ENCODE results near the gene FADS1.

Gene FADS1

DNA sequence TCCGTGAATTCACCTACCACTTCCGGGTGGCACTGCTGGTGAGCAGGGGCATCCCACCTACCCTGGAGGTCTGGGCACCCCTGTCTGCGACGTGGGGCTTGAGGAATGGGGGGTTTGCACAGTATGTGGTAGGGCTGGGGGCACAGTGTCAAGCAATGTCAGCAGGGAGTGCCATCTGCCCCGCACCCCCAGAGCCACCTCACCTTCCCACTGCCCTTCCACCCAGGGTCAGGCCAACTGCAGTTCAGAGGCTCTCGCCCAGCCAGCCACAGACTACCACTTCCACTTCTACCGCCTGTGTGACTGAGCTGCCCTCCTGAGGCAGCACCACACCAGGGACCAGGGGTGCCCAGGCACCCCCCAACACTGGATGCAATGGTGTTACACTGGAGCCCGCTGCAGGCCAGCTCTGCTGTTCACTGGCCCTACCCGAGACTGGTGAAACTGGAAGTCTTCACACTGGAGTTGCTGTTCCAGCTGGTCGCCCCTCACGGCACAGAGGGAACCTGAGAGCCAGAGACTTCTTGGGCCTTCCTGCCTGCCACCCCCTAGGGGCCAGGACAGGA lies 30.9 kb downstream of the FADS1 start:
- Histone ChIP-seq H3K36me3 (ENCODE audit: control insufficient read depth, low read depth, low read length) (peaks cover 43% of the 10 kb centered on the region), H3K4me3 (ENCODE audit: low read length) (no peak overlapping the region), H3K27me3 (ENCODE audit: control insufficient read depth, insufficient read depth, low read length) (no peaks in the 10 kb centered on the region), H3K4me1 (ENCODE audit: control insufficient read depth, low read depth, low read length) (no peaks in the 10 kb centered on the region), H3K27ac (ENCODE audit: low read length) (no peak overlapping the region), H3K9ac (ENCODE audit: low read length) (no peak overlapping the region), H3K9me3 (ENCODE audit: control insufficient read depth, low read depth, low read length) (no peaks in the 10 kb centered on the region)

DNA sequence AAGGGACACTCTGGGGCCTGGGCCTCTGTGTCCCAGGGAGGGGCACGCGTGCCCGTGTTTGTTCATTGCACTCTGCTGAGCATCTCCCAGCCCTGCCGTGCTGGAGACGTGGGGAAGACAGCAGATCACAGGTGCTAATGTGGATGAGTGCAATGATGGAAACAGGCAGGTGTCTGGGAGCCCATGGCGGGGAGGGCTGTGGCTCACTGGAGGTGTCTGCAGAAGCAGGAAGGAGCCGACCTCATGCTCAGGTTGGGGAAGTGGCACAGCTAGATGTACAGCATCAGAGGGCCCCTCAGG lies 32.3 kb downstream of the FADS1 start:
- Histone ChIP-seq H3K27ac (ENCODE audit: low read length) (no peak overlapping the region), H3K9me3 (ENCODE audit: control insufficient read depth, low read depth, low read length) (no peaks in the 10 kb centered on the region), H3K4me1 (ENCODE audit: control insufficient read depth, low read depth, low read length) (no peaks in the 10 kb centered on the region), H3K36me3 (ENCODE audit: control insufficient read depth, low read depth, low read length) (peaks cover 31% of the 10 kb centered on the region), H3K4me3 (ENCODE audit: low read length) (no peak overlapping the region), H3K9ac (ENCODE audit: low read length) (no peak overlapping the region), H3K27me3 (ENCODE audit: control insufficient read depth, insufficient read depth, low read length) (no peaks in the 10 kb centered on the region)

DNA sequence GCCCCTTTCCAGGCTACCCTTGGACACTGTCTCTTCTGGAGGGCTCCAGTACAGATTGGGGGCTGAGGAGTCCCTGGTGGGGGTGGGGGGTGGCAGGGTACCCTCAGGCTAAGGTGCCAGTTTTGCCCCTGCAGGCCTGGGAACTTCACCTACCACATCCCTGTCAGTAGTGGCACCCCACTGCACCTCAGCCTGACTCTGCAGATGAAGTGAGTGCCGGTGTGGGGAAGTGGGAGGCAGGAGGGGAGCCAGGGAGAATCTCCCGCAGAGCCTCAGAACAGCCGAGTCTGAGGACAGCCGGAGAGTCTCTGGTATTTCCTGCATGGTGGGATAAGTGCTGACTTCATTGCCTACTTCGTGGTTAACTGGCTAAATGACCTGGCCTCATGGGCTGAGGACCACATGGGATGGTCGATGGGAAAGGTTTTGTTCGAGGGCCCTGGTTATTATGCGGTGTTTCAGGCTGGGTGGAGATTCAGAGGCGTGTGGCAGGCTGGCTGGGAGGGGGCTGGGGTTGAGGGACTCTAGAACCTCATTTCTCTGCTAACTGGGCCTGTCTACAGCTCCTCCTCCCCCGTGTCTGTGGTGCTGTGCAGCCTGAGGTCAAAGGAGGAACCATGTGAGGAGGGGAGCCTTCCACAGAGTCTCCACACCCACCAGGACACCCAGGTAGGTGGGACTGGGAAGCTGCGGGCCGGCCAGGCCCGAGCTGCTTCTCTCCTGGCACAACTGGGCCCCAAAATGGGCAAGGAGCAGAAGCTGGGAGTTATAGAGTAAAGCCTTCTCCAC lies 32.9 kb downstream of the FADS1 start:
- Histone ChIP-seq H3K9me3 (ENCODE audit: control insufficient read depth, low read depth, low read length) (no peaks in the 10 kb centered on the region), H3K27me3 (ENCODE audit: control insufficient read depth, insufficient read depth, low read length) (no peaks in the 10 kb centered on the region), H3K4me3 (ENCODE audit: low read length) (no peak overlapping the region), H3K27ac (ENCODE audit: low read length) (no peak overlapping the region), H3K9ac (ENCODE audit: low read length) (no peak overlapping the region), H3K36me3 (ENCODE audit: control insufficient read depth, low read depth, low read length) (peaks cover 26% of the 10 kb centered on the region), H3K4me1 (ENCODE audit: control insufficient read depth, low read depth, low read length) (no peaks in the 10 kb centered on the region)

DNA sequence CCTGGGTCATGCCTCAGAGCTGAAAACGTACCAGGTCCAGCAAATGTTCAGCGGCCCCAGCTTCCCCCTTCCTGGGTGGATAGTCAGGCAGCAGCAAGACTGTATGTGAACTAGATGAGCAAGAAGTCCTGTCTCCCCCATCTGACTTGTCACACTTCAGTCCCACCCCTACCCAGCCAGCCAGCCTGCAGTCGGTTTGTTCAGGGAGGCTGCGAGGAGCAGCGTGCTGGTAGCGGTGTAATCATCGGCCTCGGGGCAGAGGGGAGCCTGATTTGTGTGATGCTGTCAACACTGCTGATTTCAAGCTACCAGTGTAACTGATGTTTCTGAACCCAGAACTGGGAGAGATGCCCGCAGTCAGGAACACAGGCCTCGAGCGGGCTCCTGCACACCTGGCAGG lies 34.0 kb downstream of the FADS1 start:
- Histone ChIP-seq H3K9ac (ENCODE audit: low read length) (no peak overlapping the region), H3K27ac (ENCODE audit: low read length) (no peak overlapping the region), H3K27me3 (ENCODE audit: control insufficient read depth, insufficient read depth, low read length) (no peaks in the 10 kb centered on the region), H3K4me3 (ENCODE audit: low read length) (no peak overlapping the region), H3K9me3 (ENCODE audit: control insufficient read depth, low read depth, low read length) (no peaks in the 10 kb centered on the region), H3K4me1 (ENCODE audit: control insufficient read depth, low read depth, low read length) (no peaks in the 10 kb centered on the region), H3K36me3 (ENCODE audit: control insufficient read depth, low read depth, low read length) (peaks cover 19% of the 10 kb centered on the region)

DNA sequence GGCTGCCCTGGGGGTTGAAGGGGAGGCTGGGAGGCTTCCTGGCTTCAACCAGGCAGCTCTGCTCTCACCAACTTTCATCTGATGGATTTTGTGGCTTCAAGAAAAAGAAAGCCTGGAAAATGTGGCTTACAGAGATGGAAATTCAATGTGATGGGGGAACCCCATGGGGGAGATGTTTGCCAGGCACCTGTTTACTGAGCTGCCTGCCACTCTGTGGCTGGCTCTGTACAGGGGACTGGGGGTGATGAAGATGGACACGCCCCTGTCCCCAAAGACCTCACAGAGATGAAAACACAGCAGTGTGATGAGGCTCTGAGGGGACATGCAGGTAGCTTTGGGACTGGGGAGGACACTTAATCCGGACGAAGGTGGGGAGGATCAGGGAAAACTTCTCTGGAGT lies 34.5 kb downstream of the FADS1 start:
- H3K36me3 ChIP-seq (ENCODE audit: control insufficient read depth, low read depth, low read length): peaks cover 14% of the 10 kb centered on the region

DNA sequence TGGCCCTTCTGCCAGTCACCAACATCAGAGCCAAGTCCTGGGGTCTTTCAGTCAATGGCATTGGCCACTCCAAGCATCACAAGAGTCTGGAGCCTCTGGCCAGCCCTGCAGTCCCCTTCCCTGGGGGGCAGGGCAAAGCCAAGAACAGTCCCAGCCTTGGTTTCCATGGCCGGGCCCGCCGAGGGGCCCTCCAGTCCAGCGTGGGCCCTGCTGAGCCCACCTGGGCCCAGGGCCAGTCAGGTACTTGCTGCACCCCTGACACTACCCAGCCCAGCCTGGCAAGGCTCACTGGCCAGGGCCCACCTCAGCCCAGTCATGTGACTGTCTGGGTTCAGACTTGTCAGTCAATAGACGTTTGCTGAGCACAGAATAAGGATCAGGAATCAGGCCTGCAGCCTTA lies 35.2 kb downstream of the FADS1 start:
- H3K27ac ChIP-seq (ENCODE audit: low read length): no peak overlapping the region
- H3K9me3 ChIP-seq (ENCODE audit: control insufficient read depth, low read depth, low read length): no peaks in the 10 kb centered on the region
- no peaks in the 10 kb centered on the region for H3K27me3 ChIP-seq (ENCODE audit: control insufficient read depth, insufficient read depth, low read length)
- H3K4me3 ChIP-seq (ENCODE audit: low read length): no peak overlapping the region
- peaks cover 7% of the 10 kb centered on the region for H3K36me3 ChIP-seq (ENCODE audit: control insufficient read depth, low read depth, low read length)
- H3K4me1 ChIP-seq (ENCODE audit: control insufficient read depth, low read depth, low read length): no peaks in the 10 kb centered on the region
- H3K9ac ChIP-seq (ENCODE audit: low read length): no peak overlapping the region

More for the DNA sequence above, 34.5 kb downstream of the FADS1 start:
- Histone ChIP-seq H3K4me1 (ENCODE audit: control insufficient read depth, low read depth, low read length) (no peaks in the 10 kb centered on the region), H3K27ac (ENCODE audit: low read length) (no peak overlapping the region), H3K4me3 (ENCODE audit: low read length) (no peak overlapping the region), H3K27me3 (ENCODE audit: control insufficient read depth, insufficient read depth, low read length) (no peaks in the 10 kb centered on the region), H3K9ac (ENCODE audit: low read length) (no peak overlapping the region), H3K9me3 (ENCODE audit: control insufficient read depth, low read depth, low read length) (no peaks in the 10 kb centered on the region)

DNA sequence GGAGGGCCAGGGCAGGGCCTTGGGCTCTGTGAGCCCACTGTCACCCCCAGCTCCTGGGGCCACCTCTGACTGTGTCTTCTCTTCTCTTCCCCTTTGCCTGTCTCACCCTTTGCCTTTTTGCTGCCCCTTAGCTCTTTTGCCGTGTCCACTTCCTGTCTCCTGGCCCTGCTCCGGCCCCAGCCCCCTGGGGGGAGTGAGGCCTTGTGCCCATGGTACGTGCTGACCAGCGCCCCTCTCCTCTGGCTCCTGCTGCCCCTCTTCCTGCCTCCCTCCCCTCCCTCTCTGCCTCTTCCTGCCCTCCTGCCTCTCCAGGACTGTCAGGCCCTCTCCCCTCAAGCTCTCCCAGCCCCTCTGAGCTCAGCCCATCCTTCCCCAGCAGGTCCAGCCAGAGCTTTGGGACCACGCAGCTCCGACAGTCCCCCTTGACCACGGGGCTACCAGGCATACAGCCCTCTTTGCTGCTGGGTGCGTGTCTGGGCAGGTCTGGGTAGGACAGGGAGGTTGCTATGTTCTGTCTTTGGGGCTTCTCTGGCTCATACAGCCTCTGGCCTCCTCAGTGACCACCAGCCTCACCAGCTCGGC lies 36.1 kb downstream of the FADS1 start:
- H3K36me3 ChIP-seq (ENCODE audit: control insufficient read depth, low read depth, low read length): peaks cover 3% of the 10 kb centered on the region
- H3K9ac ChIP-seq (ENCODE audit: low read length): no peak overlapping the region
- H3K4me3 ChIP-seq (ENCODE audit: low read length): no peak overlapping the region
- no peaks in the 10 kb centered on the region for H3K9me3 ChIP-seq (ENCODE audit: control insufficient read depth, low read depth, low read length)
- H3K27me3 ChIP-seq (ENCODE audit: control insufficient read depth, insufficient read depth, low read length): no peaks in the 10 kb centered on the region
- no peaks in the 10 kb centered on the region for H3K4me1 ChIP-seq (ENCODE audit: control insufficient read depth, low read depth, low read length)
- H3K27ac ChIP-seq (ENCODE audit: low read length): no peak overlapping the region

DNA sequence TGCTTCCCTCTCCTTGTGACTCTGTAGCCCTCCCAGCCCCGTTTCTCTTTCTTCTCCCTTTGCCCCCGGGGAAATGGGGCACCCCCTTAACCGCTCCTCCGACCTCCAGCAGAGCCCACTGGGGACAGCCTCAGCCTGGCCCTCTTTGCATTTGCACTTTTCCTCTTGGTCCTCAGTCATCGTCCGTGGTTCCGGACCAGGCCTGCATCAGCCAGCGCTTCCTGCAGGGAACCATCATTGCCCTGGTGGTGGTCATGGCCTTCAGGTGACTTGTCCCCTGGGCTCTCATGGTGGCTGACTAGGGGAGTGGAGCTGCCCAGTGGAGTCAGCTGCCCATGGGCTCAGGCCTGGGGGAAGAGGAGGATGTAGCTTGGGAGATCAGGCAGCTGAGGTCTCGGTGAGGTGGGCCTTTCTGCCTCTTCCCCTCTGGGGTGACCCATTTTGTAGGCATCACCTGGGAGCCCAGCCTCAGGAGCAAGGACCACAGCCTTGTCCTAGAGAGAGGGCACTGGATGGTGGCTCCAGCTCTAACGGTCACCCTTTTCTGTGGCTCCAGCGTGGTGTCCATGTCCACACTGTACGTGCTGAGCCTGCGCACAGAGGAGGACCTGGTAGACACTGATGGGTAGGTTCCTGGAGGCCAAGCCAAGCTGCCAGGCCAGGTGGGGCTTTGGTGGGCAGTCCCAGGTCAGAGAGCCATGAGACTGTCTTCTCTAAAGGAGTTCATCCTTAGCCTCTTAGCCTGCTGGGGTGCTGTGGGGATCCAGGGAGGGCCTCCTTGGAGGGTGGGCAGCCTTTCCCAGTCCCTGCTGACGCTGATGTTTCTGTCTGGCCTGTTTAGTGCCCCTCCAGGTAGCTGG lies 36.9 kb downstream of the FADS1 start:
- no peaks in the 10 kb centered on the region for H3K27me3 ChIP-seq (ENCODE audit: control insufficient read depth, insufficient read depth, low read length)
- no peaks in the 10 kb centered on the region for H3K9me3 ChIP-seq (ENCODE audit: control insufficient read depth, low read depth, low read length)
- no peaks in the 10 kb centered on the region for H3K4me1 ChIP-seq (ENCODE audit: control insufficient read depth, low read depth, low read length)
- no peaks in the 10 kb centered on the region for H3K36me3 ChIP-seq (ENCODE audit: control insufficient read depth, low read depth, low read length)
- H3K27ac ChIP-seq (ENCODE audit: low read length): no peak overlapping the region
- no peak overlapping the region for H3K4me3 ChIP-seq (ENCODE audit: low read length)
- H3K9ac ChIP-seq (ENCODE audit: low read length): no peak overlapping the region

DNA sequence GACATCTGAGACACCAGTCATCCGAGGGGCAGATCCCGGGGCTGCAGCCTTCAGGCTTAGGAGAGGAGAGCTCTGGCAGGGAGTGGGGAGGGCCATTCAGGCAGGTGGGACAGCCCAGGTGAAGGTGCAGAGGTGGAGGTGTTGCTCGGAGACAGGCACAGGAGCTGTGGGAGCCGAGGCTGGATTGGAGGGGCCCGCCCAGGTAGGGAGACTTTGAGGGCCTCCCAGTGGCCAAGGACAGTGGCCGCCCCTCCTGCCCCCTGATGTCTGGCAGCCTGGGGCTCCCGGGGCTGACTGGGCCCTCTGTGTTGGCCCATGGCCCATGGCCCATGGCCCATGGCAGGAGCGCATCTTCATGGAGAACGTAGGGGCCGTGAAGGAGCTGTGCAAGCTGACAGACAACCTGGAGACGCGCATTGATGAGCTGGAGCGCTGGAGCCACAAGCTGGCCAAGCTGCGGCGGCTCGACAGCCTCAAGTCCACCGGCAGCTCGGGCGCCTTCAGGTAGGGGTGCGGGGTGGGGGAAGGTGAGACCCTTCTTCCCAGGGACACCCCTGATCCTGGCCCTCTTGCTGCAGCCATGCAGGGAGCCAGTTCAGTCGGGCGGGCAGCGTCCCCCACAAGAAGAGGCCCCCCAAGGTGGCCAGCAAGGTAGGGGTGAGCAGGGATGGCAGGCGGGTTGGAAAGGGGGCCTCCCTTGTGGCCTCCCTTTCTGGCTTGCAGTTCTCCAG lies 37.7 kb downstream of the FADS1 start:
- Histone ChIP-seq H3K4me3 (ENCODE audit: low read length) (no peak overlapping the region), H3K9me3 (ENCODE audit: control insufficient read depth, low read depth, low read length) (no peaks in the 10 kb centered on the region), H3K27ac (ENCODE audit: low read length) (no peak overlapping the region), H3K36me3 (ENCODE audit: control insufficient read depth, low read depth, low read length) (no peaks in the 10 kb centered on the region), H3K27me3 (ENCODE audit: control insufficient read depth, insufficient read depth, low read length) (no peaks in the 10 kb centered on the region), H3K4me1 (ENCODE audit: control insufficient read depth, low read depth, low read length) (no peaks in the 10 kb centered on the region), H3K9ac (ENCODE audit: low read length) (no peak overlapping the region)

DNA sequence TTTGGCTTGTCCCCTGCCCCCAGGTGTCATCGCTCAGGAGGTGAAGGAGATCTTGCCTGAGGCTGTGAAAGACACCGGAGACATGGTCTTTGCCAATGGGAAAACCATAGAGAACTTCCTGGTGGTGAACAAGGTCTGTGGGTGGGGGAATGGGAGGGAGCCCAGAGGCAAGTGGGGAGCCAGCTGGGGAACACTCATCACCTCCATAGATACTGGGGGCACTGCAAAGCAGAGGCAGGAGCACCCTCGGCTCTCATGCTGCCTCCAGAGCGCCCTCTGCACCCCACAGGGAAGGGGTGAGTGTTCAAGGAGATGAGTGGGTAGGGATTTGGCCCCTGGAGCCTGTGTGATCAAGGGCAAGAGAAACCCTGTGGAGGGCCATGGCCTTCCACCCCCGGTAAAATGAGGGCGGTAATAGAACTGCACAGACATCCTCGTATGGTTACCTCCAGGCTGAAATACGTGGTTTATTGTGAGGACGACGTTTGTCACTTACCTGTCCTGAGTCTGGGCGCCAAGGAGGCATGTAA lies 38.4 kb downstream of the FADS1 start:
- Histone ChIP-seq H3K4me3 (ENCODE audit: low read length) (no peak overlapping the region), H3K9ac (ENCODE audit: low read length) (no peak overlapping the region), H3K4me1 (ENCODE audit: control insufficient read depth, low read depth, low read length) (no peaks in the 10 kb centered on the region), H3K27me3 (ENCODE audit: control insufficient read depth, insufficient read depth, low read length) (no peaks in the 10 kb centered on the region), H3K9me3 (ENCODE audit: control insufficient read depth, low read depth, low read length) (no peaks in the 10 kb centered on the region), H3K27ac (ENCODE audit: low read length) (no peak overlapping the region), H3K36me3 (ENCODE audit: control insufficient read depth, low read depth, low read length) (no peaks in the 10 kb centered on the region)
